ENCODE data around the gene PTPRCAP. TPM values are rescaled to one million over a fixed set of nuclear protein-coding genes. Genes with fewer than 3 reads are reported as not detected.
"Not testable (repeated sequence)": the region's sequence is repeated elsewhere in the genome, so short reads cannot be mapped to it uniquely, and the experiment has no call there.

Gene PTPRCAP, protein sequence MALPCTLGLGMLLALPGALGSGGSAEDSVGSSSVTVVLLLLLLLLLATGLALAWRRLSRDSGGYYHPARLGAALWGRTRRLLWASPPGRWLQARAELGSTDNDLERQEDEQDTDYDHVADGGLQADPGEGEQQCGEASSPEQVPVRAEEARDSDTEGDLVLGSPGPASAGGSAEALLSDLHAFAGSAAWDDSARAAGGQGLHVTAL
- total RNA-seq (2014; rRNA removed) (0.15 and 0.29 TPM in 2 replicates), Bru-seq, nascent RNA (percentile 44 among the genes with signal in this experiment), BruChase-seq, experiment 1, labeled RNA remaining after a 6-hour chase (percentile 40 among the genes with signal in this experiment), BruChase-seq, experiment 2, labeled RNA remaining after a 2-hour chase (percentile 53 among the genes with signal in this experiment)
- long read RNA-seq = 0 reads

DNA sequence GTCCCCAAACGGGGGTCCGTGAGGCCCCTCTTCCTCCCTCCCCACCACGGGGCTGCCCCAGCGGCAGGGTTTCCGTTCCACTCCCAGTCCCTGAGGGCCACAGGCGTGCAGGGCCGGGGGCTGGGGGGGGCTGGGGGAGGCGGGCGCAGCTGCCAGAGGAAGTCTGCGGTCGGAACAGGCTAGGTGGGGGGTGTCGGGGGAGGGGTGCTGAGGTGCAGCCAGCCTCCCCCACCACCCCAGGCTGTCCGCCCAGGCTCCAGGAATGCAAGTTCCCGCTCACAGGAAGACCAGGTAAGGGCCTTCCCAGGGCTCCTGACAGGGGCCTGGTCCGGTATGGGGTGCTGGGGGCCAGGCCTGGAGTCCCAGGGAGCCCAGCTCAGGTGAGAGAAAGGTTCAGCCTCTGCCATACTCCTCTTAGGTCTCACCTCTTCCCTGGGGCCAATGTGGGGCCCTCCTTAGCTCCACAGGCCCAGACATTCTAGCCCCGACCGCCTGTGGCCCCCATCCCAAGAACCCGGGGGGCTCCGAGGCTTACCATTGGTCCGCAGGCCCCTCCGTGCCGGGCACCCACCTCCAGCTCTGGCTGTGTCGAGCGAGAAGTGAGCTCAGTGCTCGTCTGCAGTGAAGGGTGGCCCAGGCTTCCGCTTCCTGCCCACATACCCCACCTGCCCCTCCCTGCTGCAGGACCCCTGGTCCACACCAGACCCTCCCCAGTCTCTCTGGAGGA, at the start of gene PTPRCAP:
Gene PTPRCAP, minus strand, starts transcription at position 601 of the 727 bp plus-strand sequence. Its CDS starts 63 bp downstream, at position 538.
- Histone ChIP-seq H3K4me3 (ENCODE audit: low read length) (no peak within 1 kb of the TSS), H3K36me3 (ENCODE audit: low read depth, low read length) (peaks cover 29% of the 10 kb centered on the region; the same call in 1 of the 2 replicates), H3K4me2 (ENCODE audit: low read length) (no peak within 1 kb of the TSS), H3K9me3 (ENCODE audit: low read length) (no peaks in the 10 kb centered on the region), H3K27ac (ENCODE audit: low read length) (no peak within 1 kb of the TSS), H3K9ac (ENCODE audit: low read length) (no peak within 1 kb of the TSS), H2AFZ (ENCODE audit: low read length) (no peak within 1 kb of the TSS), H3K9me2 (replicated peaks; ENCODE audit: low read length) (no peaks in the 10 kb centered on the region), H3F3A (ENCODE audit: low read length, unreplicated experiment) (peaks cover 9% of the 10 kb centered on the region), H3K27me3 (ENCODE audit: low read length) (no peaks in the 10 kb centered on the region), H4K20me1 (ENCODE audit: low read length) (no peaks in the 10 kb centered on the region), H3K79me2 (ENCODE audit: low read length) (no peaks in the 10 kb centered on the region), H3K4me1 (ENCODE audit: insufficient read depth, low read length) (no peaks in the 10 kb centered on the region)
- DNase-seq (no peak), ATAC-seq (no peak)
- no TSS peak for BruUV-seq (replicated peaks)
- intact Hi-C loops (cut with micrococcal nuclease) = no loop called here
- POLR2A ChIA-PET (ENCODE audit: unreplicated experiment) = no interaction called here
- CTCF ChIA-PET = no interaction called here
- TF ChIP-seq EZH2 (IDR thresholded peaks at IDR 0.05; ENCODE audit: low read length, unreplicated experiment) (no peak), EZH2phosphoT487 (IDR thresholded peaks at IDR 0.05; ENCODE audit: borderline replicate concordance, low read length) (no peak)
- TF ChIP-seq, protein P1, sequence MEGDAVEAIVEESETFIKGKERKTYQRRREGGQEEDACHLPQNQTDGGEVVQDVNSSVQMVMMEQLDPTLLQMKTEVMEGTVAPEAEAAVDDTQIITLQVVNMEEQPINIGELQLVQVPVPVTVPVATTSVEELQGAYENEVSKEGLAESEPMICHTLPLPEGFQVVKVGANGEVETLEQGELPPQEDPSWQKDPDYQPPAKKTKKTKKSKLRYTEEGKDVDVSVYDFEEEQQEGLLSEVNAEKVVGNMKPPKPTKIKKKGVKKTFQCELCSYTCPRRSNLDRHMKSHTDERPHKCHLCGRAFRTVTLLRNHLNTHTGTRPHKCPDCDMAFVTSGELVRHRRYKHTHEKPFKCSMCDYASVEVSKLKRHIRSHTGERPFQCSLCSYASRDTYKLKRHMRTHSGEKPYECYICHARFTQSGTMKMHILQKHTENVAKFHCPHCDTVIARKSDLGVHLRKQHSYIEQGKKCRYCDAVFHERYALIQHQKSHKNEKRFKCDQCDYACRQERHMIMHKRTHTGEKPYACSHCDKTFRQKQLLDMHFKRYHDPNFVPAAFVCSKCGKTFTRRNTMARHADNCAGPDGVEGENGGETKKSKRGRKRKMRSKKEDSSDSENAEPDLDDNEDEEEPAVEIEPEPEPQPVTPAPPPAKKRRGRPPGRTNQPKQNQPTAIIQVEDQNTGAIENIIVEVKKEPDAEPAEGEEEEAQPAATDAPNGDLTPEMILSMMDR (conservative IDR thresholded peaks at IDR 0.05; ENCODE audit: low read depth, low read length) = no peak

DNA sequence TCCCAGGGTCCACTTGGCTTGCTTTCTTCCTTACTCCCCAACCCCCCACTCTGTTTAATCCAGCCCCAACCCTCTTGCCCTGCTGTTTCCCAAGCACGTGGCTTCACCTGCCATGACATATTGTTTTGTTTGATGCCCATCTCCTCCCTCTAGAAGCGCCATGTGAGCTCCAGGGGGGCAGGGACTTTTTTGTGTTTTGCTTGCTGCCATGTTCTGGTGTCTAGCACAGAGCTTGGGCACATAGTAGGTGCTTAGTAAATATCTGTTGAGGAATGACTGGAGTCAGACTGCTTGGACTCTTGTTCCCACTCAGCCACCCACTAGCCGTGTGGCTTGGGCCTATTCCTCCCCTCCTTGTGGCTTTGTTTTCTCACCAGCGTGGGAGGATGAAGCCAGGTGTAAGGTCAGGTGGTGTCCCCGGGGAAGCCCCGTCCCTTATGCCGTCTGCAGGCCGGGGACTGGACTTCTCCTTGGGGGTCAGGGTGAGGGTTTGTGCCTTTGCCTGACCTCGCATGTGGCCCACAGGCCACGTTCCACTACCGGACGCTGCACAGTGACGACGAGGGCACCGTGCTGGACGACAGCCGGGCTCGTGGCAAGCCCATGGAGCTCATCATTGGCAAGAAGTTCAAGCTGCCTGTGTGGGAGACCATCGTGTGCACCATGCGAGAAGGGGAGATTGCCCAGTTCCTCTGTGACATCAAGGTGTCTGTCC, 49.2 kb upstream of the PTPRCAP start:
- no peaks in the 10 kb centered on the region for H3F3A ChIP-seq (ENCODE audit: low read length, unreplicated experiment)
- no peak overlapping the region for H3K4me2 ChIP-seq (ENCODE audit: low read length)
- ATAC-seq (no peak), DNase-seq (no peak)
- TF ChIP-seq EZH2phosphoT487 (IDR thresholded peaks at IDR 0.05; ENCODE audit: borderline replicate concordance, low read length) (no peak), EZH2 (IDR thresholded peaks at IDR 0.05; ENCODE audit: low read length, unreplicated experiment) (no peak)
- TF ChIP-seq, protein P1 (conservative IDR thresholded peaks at IDR 0.05; ENCODE audit: low read depth, low read length) = no peak
- no peaks in the 10 kb centered on the region for H4K20me1 ChIP-seq (ENCODE audit: low read length)
- H3K4me3 ChIP-seq (ENCODE audit: low read length) = no peak overlapping the region
- no peaks in the 10 kb centered on the region for H3K27me3 ChIP-seq (ENCODE audit: low read length)
- H2AFZ ChIP-seq (ENCODE audit: low read length) = no peak overlapping the region
- ChIA-PET POLR2A (ENCODE audit: unreplicated experiment) (no interaction called here), CTCF (no interaction called here)
- H3K9me3 ChIP-seq (ENCODE audit: low read length) = no peaks in the 10 kb centered on the region
- peaks cover 23% of the 10 kb centered on the region for H3K79me2 ChIP-seq (ENCODE audit: low read length)
- no TSS peak for BruUV-seq (replicated peaks)
- no peak overlapping the region for H3K9ac ChIP-seq (ENCODE audit: low read length)
- H3K4me1 ChIP-seq (ENCODE audit: insufficient read depth, low read length) = peaks cover 15% of the 10 kb centered on the region
- no peaks in the 10 kb centered on the region; the same call in 1 of the 2 replicates for H3K36me3 ChIP-seq (ENCODE audit: low read depth, low read length)
- no peaks in the 10 kb centered on the region for H3K9me2 ChIP-seq (replicated peaks; ENCODE audit: low read length)
- intact Hi-C loops (cut with micrococcal nuclease) = no loop called here
- H3K27ac ChIP-seq (ENCODE audit: low read length) = no peak overlapping the region

DNA sequence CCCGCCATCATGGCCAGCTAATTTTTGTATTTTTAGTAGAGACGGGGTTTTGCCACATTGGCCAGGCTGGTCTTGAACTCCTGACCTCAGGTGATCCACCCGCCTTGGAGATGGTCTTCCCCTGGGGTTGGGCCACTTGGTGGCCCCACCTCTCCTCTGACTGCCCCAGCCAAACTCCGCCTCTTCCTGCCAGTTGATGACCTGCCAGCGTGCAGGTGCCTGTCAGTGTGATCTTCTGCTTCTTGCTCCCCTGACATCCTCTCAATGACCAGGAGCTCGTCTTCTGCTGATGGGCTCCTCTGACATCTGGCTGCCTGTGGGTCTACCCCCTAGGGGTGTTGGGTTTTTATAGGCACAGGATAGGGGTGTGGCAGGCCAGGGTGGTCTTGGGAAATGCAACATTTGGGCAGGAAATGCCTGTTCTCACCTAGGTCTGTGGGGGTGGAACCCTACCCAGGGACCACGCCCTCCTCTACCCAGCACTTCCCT, 48.4 kb upstream of the PTPRCAP start:
- CTCF ChIA-PET = interaction anchor here (0.7 kb wide), 1 partner anchor 113 kb away, joined by 3 read pairs; no protein-coding TSS in a partner anchor
- POLR2A ChIA-PET (ENCODE audit: unreplicated experiment); H3K27me3 ChIP-seq (ENCODE audit: low read length); BruUV-seq (replicated peaks); H4K20me1 ChIP-seq (ENCODE audit: low read length); H3K4me3 ChIP-seq (ENCODE audit: low read length); ATAC-seq; H3F3A ChIP-seq (ENCODE audit: low read length, unreplicated experiment); H3K4me2 ChIP-seq (ENCODE audit: low read length); H3K36me3 ChIP-seq (ENCODE audit: low read depth, low read length); H3K27ac ChIP-seq (ENCODE audit: low read length); H3K9ac ChIP-seq (ENCODE audit: low read length); DNase-seq; H2AFZ ChIP-seq (ENCODE audit: low read length); H3K9me2 ChIP-seq (replicated peaks; ENCODE audit: low read length); intact Hi-C loops (cut with micrococcal nuclease); H3K9me3 ChIP-seq (ENCODE audit: low read length): not testable (repeated sequence)
- peaks cover 23% of the 10 kb centered on the region for H3K79me2 ChIP-seq (ENCODE audit: low read length)
- H3K4me1 ChIP-seq (ENCODE audit: insufficient read depth, low read length) = peaks cover 15% of the 10 kb centered on the region
